ENCODE measurements around the gene TWIST1.

The TWIST1 gene

DNA sequence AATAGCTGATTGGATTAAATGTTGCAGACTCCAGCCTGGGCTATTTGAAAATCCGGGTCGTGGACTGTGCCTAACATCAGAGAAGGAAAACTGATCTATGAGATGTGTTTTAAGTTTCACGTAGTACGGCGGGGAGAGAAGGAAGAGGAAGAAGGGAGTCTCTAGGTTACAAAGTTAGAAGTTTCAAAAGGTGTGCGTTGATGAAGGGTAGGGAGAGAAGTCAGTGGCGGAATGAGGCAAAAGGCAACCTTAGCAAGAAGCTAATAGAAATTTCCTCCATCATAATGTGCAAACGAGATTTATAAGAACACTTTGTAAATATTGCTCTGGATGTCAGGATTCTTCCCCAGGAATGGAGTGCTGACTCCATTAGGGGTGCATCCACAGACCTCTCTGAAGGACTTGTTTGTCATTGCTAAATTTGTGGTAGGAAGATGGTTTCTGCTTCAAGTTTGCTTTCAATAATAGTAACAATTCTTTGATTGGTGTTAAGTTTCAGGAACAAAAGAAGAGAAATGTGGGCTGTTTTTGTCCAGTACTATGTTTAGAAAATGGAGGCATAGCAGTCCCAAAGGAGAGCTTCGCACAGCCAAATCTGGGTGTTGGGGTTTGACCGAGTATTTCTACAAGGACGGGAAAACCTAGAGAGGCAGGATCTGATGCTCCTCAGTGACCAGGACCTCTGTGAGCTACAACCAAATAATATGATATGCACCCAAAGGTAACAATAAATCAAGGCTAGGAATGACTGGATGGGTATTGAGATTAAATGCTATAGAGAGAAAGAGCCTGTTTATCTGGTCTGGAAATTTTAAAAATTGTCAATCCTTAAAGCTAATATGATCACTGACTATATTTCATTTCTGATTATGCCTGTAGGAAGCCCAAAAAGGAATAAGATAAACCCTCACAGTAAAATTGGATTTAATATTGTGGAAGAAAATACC is 8.2 kb downstream of the TWIST1 start:
- no peak for DNase-seq
- TF ChIP-seq POLR2A (IDR thresholded peaks at IDR 0.05; ENCODE audit: low read length) = no peak
- no peak for TF ChIP-seq GATA1 (IDR thresholded peaks at IDR 0.05; ENCODE audit: low read depth, low read length)

DNA sequence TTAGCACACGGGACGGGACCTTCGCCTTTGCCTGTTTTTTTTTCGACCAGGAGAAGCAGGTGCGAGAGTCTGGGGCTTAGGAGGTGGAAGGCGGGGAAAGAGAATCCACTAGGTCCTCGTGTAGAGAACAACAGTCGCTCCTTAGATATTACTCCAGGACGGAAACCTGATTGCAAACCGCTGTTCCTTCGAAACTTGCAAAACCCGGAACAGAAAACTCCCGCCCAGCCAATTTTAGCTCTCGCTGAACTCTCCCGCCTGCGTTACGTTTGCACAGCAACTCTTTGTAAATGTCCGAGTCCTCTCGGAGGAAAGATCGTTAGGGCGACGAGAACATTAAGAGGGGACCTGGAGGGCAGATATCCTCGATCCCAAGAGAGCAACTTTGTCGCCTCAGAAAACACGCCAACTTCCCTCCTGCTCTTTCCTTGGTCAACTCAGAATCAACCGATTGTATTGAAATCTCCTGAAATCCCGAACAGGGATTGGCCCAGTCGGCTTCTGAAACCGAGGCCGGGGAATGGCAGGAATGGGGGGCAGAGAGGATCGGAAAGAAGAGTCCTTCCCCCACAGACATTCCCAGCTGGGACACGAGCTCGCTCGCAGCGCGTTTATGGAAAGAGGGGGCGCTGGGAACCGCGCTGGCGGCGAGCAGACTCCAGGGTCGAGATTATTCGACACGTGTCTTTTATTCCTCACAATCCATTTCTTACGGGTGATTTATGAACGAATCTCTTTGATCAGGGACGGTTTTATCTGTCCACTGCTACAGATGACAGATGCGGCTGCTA is 9.9 kb downstream of the TWIST1 start:
- DNase-seq = no peak
- TF ChIP-seq POLR2A (IDR thresholded peaks at IDR 0.05; ENCODE audit: low read length) (no peak), GATA1 (IDR thresholded peaks at IDR 0.05; ENCODE audit: low read depth, low read length) (no peak)

DNA sequence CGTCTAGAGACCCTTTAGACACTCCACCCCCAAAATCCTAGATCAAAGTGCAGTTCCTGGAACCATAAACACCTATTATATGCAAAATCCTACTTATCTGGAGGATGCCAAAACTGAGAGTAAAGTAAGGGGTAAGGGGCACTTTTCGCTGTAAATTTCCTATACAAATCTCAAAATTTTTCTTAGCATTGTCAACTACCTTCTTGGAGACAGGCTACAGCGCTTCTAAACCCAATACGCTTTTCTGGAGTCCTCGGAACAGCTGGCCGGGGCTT is 10.4 kb downstream of the TWIST1 start:
- TF ChIP-seq POLR2A (IDR thresholded peaks at IDR 0.05; ENCODE audit: low read length) (no peak), GATA1 (IDR thresholded peaks at IDR 0.05; ENCODE audit: low read depth, low read length) (no peak)
- no peak for DNase-seq

DNA sequence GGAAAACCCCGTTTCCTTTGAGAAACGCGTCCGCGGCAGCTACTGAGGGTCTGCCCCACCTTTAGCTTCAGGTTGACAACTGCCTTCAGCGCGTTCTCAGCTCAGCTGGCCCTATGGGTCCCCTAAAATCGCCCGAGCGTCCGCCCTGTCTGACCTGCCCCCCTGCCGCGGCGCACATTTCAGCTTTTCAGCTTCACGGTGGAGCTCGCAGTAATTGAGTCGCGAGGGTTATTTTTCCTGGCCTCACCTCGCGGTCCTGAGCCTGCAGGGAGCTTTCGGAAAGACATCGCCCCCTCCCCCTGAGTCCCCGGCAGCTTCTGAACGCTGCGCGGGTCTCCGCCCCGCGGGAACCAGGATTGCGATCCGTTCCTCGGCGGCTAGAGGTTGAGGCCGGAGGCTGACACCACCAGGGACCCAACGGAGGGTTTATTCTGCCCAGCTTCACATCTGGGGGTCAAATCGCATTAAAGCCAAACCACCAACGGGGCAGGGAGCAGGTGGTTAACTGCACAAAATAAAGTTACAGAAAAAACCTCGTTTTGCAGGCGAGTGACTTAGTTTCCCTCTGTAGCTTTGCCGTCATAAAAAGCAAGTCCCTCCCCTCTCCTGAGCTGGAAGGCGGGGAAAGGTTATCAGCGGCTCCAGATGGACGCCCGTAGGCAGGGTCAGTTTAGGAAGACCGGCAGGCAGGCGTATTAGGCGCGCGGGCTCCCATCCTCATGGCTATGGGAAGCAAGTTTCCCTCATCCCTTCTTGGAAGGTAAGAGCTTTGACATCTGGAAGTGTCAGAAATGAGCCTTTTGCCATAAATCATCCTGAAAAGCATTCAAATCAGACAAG is 11.0 kb downstream of the TWIST1 start:
- peak in 1 of 2 experiments; percentile 2 for DNase-seq
- no peak for TF ChIP-seq POLR2A (IDR thresholded peaks at IDR 0.05; ENCODE audit: low read length)
- no peak for TF ChIP-seq GATA1 (IDR thresholded peaks at IDR 0.05; ENCODE audit: low read depth, low read length)

DNA sequence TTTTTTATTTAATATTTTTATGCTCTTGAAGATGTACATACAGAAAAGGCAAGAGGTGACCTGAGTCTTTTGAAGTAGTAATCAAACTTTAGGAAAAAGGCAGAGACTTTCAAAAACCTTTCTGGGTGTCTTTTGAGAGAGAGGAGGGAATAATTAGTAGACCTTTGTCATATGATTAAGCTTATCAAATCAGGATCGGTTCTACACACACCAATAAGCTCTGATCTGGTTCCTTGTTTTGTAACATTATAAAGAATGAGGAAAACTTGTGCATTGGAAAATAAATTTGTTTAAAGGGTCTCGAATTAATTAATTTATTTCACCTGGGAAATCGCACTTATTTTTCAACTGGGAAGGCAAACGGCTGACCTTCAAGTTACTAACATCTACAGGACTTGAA is 11.9 kb downstream of the TWIST1 start:
- no peak for DNase-seq
- no peak for TF ChIP-seq POLR2A (IDR thresholded peaks at IDR 0.05; ENCODE audit: low read length)
- TF ChIP-seq GATA1 (IDR thresholded peaks at IDR 0.05; ENCODE audit: low read depth, low read length) = no peak

DNA sequence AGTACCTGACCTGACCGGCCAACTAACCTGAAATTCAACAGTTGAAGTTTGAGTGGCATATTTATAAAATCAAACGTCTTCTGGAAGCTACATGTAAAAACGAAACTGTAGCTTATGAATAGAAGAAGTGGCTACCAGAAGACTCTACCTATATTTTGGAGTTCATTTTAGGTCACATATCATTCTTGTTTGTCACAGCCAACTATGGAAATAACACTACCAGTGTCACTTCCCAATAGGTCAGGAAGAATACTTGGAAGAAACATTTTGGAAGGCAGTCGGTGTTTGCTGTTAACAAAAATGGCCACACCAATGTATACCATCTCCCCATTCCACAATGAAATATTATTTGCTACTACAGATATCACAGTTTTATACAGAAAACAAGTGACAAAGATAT is 12.6 kb downstream of the TWIST1 start:
- DNase-seq = no peak
- no peak for TF ChIP-seq GATA1 (IDR thresholded peaks at IDR 0.05; ENCODE audit: low read depth, low read length)
- TF ChIP-seq POLR2A (IDR thresholded peaks at IDR 0.05; ENCODE audit: low read length) = no peak

DNA sequence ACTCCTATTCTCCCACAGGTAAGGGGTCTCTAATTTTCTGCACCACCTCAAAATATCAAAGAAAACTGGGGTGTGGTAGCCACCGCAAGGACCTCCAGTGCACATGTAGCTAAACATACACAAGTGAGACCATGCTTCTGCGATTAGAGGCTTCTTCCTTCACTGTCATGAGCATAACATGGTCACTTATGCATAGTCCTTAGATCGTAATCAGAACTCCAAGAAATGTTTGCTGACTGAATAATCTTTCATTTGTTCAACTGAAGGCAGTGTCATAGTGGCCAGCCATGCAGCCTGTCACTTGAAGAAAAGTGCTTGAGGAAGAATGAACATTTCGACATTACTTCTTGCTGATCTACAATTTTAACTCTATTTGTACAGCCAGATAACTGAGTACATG is 14.6 kb downstream of the TWIST1 start:
- TF ChIP-seq GATA1 (IDR thresholded peaks at IDR 0.05; ENCODE audit: low read depth, low read length) = no peak
- no peak for TF ChIP-seq POLR2A (IDR thresholded peaks at IDR 0.05; ENCODE audit: low read length)
- DNase-seq = no peak

DNA sequence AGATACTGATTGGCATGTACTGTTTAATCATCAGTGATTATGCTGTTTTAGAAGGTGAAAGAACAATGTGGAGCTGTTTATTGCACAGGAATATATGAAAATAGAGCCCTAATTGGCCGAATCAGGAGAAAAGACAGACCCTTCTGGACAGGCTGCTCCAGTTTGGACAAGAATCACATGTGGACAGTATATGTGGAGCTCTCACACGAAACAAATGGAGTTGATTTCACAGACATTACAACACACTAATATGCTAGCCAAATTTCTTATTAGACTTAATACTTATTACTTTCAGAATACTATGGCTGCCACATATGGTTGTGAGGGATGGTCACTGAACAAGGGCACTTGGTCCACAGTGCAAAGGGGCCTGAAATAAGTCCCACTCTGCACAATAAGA is 15.5 kb downstream of the TWIST1 start:
- no peak for DNase-seq

DNA sequence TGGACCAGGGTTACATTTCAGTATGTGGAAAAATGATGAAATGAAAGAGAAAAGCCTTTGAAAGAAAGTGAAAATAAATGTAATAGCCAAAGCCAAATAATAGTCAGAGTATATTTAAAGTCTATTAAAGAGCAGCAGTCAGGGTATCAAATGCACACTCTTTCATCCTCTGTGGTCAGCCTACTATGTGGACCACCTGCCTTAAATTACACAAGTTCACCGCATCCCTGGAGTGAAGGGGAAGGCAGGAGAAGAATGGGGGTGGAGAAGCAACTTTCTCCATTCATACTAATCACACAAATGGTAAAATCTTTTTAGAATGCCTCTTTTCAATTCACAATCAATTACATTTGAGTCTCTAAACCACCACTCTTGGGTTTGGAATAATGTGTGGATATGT is 16.0 kb downstream of the TWIST1 start:
- no peak for DNase-seq
- no peak for TF ChIP-seq GATA1 (IDR thresholded peaks at IDR 0.05; ENCODE audit: low read depth, low read length)
- no peak for TF ChIP-seq POLR2A (IDR thresholded peaks at IDR 0.05; ENCODE audit: low read length)

More for the DNA sequence above, 15.5 kb downstream of the TWIST1 start:
- TF ChIP-seq POLR2A (IDR thresholded peaks at IDR 0.05; ENCODE audit: low read length) (no peak), GATA1 (IDR thresholded peaks at IDR 0.05; ENCODE audit: low read depth, low read length) (no peak)

DNA sequence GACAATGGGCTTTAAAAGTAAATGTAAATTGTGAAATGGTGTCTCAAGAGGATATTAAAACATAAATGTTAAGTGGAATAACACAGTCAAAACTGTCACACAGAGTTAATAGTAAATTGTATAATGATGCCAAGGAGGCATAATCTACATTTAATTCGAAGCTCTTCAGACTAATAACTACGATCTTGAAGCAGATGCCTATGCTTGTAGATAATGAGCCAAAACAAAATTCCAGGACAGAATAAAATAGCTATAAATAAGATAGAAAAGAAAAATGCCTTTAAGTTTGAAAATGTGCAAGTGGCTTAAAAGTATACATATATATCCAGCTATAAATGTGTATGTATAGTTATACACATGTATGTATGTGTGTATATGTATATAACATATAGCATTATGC is 17.5 kb downstream of the TWIST1 start:
- no peak for DNase-seq
- TF ChIP-seq POLR2A (IDR thresholded peaks at IDR 0.05; ENCODE audit: low read length) (no peak), GATA1 (IDR thresholded peaks at IDR 0.05; ENCODE audit: low read depth, low read length) (no peak)

DNA sequence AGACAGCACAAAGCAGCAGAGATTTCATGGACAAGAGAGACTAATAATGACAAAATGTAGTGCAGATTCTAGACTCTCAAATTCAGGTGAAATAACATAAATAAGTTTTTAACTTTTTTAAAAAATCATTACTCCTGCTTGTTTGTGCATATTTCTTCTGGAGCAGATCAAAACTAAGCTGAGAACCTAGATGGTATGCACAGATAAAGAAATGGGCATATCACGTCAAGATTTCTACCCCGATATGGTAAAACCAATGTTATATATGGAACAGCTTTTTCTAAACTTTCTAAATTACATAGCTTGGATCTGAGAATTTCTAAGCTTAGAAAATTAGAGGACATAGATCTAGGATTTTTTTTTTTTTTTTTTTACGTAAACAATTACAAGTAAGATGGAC is 18.2 kb downstream of the TWIST1 start:
- no peak for DNase-seq
- TF ChIP-seq POLR2A (IDR thresholded peaks at IDR 0.05; ENCODE audit: low read length) (no peak), GATA1 (IDR thresholded peaks at IDR 0.05; ENCODE audit: low read depth, low read length) (no peak)

DNA sequence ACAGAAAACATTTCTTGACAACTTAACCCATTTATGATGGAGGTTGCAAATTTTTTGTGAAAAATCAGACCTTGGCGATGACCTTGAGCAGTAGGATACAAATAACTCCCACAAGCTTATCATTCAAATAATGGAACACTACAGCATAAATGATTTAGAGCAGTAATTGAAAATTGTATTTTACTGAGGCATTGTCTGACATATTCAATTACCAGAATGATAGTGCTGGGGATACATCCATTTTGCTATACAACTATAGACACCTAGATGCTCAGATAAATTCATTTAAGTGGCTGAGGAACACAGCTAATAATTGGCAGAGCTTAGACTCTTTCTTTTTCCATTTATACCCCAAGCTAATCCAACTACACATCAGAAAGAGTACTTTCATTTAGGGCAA is 18.9 kb downstream of the TWIST1 start:
- DNase-seq = no peak
- TF ChIP-seq GATA1 (IDR thresholded peaks at IDR 0.05; ENCODE audit: low read depth, low read length) = no peak
- TF ChIP-seq POLR2A (IDR thresholded peaks at IDR 0.05; ENCODE audit: low read length) = no peak

DNA sequence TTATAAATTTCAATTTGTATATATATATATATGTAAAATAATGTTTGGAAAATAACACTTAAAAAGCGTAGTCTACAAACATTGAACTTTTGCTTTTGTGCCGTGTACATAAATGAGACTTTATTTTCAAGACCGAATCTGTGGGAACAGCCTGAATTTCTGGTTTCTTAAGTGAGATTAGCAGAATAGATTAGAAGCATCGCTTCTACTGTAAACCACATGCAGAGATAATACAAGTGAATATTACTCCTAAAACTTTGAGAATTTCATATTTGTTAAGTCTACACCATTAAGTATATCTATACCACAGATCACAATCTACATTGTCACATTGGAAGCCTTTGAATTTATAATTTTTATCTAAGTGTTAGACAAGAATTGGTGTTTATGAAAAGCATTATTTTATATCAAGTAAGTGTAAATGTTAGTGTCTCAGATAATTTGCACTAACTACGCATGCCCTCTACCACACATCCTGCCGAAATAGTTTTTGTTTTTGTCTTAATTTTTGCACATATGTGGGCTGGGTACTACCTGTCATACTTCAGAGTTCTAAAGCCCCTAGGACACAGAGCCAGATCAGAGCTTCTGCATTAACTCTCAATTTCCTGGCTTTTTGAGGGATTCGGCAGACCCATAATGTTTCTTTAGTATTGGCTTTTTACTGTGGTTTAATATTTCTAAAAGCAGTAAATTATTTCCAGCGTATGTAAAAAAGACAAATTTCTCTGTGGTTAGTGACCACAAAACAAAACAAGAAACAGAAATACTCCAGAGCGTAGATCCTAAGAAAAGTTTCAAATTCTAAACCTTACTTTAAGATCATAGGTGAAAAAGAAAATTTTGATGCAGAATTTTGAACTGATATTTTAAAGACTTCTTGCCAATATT is 20.0 kb downstream of the TWIST1 start:
- TF ChIP-seq POLR2A (IDR thresholded peaks at IDR 0.05; ENCODE audit: low read length) (no peak), GATA1 (IDR thresholded peaks at IDR 0.05; ENCODE audit: low read depth, low read length) (no peak)
- DNase-seq = no peak
